HepG2 (cell line): Measurements from ENCODE around the gene SASH1. TPM values are rescaled to one million over a fixed set of nuclear protein-coding genes. Genes with fewer than 3 reads are reported as not detected.

ENCODE experiments used
- EEA1 ChIP-seq: sonication (generic); formaldehyde crosslinking; IDR thresholded peaks from 2 replicates; pipeline ENCODE4 v1.5.1; 2020; ENCODE audit warnings: mild to moderate bottlenecking, missing genetic modification reagents, borderline replicate concordance
- ERF ChIP-seq: IDR thresholded peaks from 2 replicates; pipeline ENCODE4 v1.6.1; 2018; ENCODE audit warnings: missing biosample characterization, missing genetic modification reagents
- GZF1 ChIP-seq: sonication (generic); formaldehyde crosslinking; IDR thresholded peaks from 2 replicates; pipeline ENCODE4 v1.5.1; 2020; ENCODE audit warnings: mild to moderate bottlenecking, missing genetic modification reagents
- HOXD1 ChIP-seq: sonication (generic); formaldehyde crosslinking; IDR thresholded peaks from 2 replicates; pipeline ENCODE4 v1.5.0; 2020; ENCODE audit warnings: missing genetic modification reagents
- KLF6 ChIP-seq: IDR thresholded peaks from 2 replicates; pipeline ENCODE4 v1.8.0; 2016; ENCODE audit warnings: missing biosample characterization, missing genetic modification reagents
- MTF2 ChIP-seq: sonication (generic); formaldehyde crosslinking; IDR thresholded peaks from 2 replicates; pipeline ENCODE4 v1.5.0; 2020; ENCODE audit warnings: missing genetic modification reagents, borderline replicate concordance
- NFYB ChIP-seq: sonication (generic); formaldehyde crosslinking; IDR thresholded peaks from 2 replicates; pipeline ENCODE4 v1.4.0; 2020; ENCODE audit warnings: missing genetic modification reagents
- RBM22 ChIP-seq: fragments of 200-400 bp; formaldehyde crosslinking; optimal IDR thresholded peaks from 2 replicates; pipeline ENCODE3; 2017; ENCODE audit warnings: mild to moderate bottlenecking, low read length, moderate library complexity
- SAP130 ChIP-seq: IDR thresholded peaks from 2 replicates; pipeline ENCODE4 v1.6.1; 2016; ENCODE audit warnings: low read depth
- SNAI1 ChIP-seq: sonication (generic); formaldehyde crosslinking; IDR thresholded peaks from 2 replicates; pipeline ENCODE4 v1.5.0; 2020; ENCODE audit warnings: mild to moderate bottlenecking, missing genetic modification reagents, borderline replicate concordance
- U2AF1 ChIP-seq: fragments of 200-400 bp; formaldehyde crosslinking; optimal IDR thresholded peaks from 2 replicates; pipeline ENCODE3; 2017; ENCODE audit warnings: mild to moderate bottlenecking, low read depth, low read length
- YY1 ChIP-seq: IDR thresholded peaks from 2 replicates; pipeline ENCODE4 v1.6.1; 2011; ENCODE audit warnings: low read length, low read depth, moderate library complexity, mild to moderate bottlenecking; ENCODE audit not compliant: insufficient read depth, insufficient replicate concordance
- ZC3H13 ChIP-seq: sonication (generic); formaldehyde crosslinking; IDR thresholded peaks from 2 replicates; pipeline ENCODE4 v1.8.1; 2023; ENCODE audit warnings: mild to moderate bottlenecking, missing genetic modification reagents, moderate library complexity
- ZNF572 ChIP-seq: sonication (generic); formaldehyde crosslinking; IDR thresholded peaks from 2 replicates; pipeline ENCODE4 v1.5.1; 2020; ENCODE audit warnings: mild to moderate bottlenecking, missing genetic modification reagents
- ZNF709 ChIP-seq: sonication (generic); formaldehyde crosslinking; IDR thresholded peaks from 2 replicates; pipeline ENCODE4 v1.5.0; 2020; ENCODE audit warnings: mild to moderate bottlenecking, missing genetic modification reagents
- ZSCAN30 ChIP-seq: sonication (generic); formaldehyde crosslinking; IDR thresholded peaks from 2 replicates; pipeline ENCODE4 v1.5.0; 2020; ENCODE audit warnings: mild to moderate bottlenecking, missing genetic modification reagents
- polyA plus RNA-seq, 8 experiments: library from polyadenylated mRNA; depleted of rRNA in 3 of 8; stranded (reverse) in 7 of 8; unstranded in 1 of 8; fragments of >200 nt; fragmentation: Illumina TruSeq in 4 of 8; extraction: Trizol in 4 of 8; gene quantifications; 2 replicates each; pipeline versions ENCODE4 v1.2.1 to v1.2.3, GENCODE V29; 2011 to 2016; ENCODE audit warnings: low read depth in 4 of 8, missing spikeins in 1 of 8, mixed read lengths in 1 of 8; ENCODE audit not compliant: insufficient read depth in 1 of 8
- total RNA-seq, 5 experiments: library from RNA; depleted of rRNA; stranded (reverse); fragments of >200 nt; fragmentation: Illumina TruSeq; extraction: Trizol; gene quantifications; 2 replicates each; pipeline ENCODE4 v1.2.3, GENCODE V29; 2016; ENCODE audit warnings: low read depth in 1 of 5
- TF ChIP-seq, protein P1 (sequence below): sonication (generic); formaldehyde crosslinking; IDR thresholded peaks from 2 replicates; pipeline ENCODE4 v1.4.0; 2020; ENCODE audit warnings: missing genetic modification reagents, borderline replicate concordance
- TF ChIP-seq, protein P2 (sequence below): sonication (generic); formaldehyde crosslinking; conservative IDR thresholded peaks from 2 replicates; pipeline ENCODE4 v1.4.0; 2020; ENCODE audit warnings: missing genetic modification reagents
- TF ChIP-seq, protein P3 (sequence below): sonication (generic); formaldehyde crosslinking; IDR thresholded peaks from 2 replicates; pipeline ENCODE4 v1.5.1; 2020; ENCODE audit warnings: mild to moderate bottlenecking, missing genetic modification reagents, borderline replicate concordance
- TF ChIP-seq, protein P4 (sequence below): sonication (generic); formaldehyde crosslinking; IDR thresholded peaks from 2 replicates; pipeline ENCODE4 v1.4.0; 2020; ENCODE audit warnings: missing genetic modification reagents, borderline replicate concordance
- TF ChIP-seq, protein P5 (sequence below): IDR thresholded peaks from 2 replicates; pipeline ENCODE4 v1.6.1; 2016; ENCODE audit warnings: mild to moderate bottlenecking

Gene SASH1
- total and polyA plus RNA-seq, 2 of the 13 experiments (the other 11 are each of a cell fraction or from before 2014, with no cell fraction given), result 7.5 to 8.2 TPM

DNA sequence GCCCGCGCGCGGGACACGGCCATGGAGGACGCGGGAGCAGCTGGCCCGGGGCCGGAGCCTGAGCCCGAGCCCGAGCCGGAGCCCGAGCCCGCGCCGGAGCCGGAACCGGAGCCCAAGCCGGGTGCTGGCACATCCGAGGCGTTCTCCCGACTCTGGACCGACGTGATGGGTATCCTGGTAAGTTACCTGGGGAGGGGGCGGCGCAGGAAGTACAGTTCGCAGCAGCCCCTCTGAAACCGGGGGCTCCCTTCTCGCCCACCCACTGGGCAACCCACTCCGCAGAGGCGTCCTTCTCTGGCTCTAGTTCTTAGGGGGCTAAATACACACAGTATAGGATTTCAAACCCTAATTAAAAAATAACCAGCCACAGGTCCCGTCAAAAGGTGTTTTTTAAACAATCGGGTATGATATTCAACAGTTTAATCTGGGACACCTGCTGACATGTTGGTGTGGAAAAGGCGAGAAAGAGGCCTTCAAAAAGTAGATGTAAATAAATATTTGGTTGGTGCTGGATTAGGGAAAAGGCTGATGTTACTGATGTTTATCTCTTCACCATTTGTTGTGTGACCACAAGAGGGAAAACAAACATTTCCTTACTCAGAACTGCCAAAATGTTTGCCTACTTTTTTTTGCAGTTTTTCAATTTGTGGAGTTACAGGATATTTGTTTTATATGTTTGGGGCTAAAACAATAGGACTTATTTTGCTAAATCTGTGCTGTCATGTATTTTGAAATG lies 577 bp downstream of the SASH1 start (continued):
- TF ChIP-seq RBM22 (no peak), ERF (CRISPR knock-in tag) (no peak), ZSCAN30 (CRISPR knock-in tag) (no peak), KLF6 (no peak; the same call in 1 of the 2 replicates), ZNF572 (CRISPR knock-in tag) (no peak), HOXD1 (CRISPR knock-in tag) (no peak), GZF1 (CRISPR knock-in tag) (no peak), ZNF709 (CRISPR knock-in tag) (0 out of 2 replicates have a peak, but pooled peaks have one; percentile 10), SAP130 (CRISPR knock-in tag) (0 out of 2 replicates have a peak, but pooled peaks have one; percentile 34), EEA1 (CRISPR knock-in tag) (no peak), YY1 (peak; percentile 54), MTF2 (CRISPR knock-in tag) (no peak), ZC3H13 (no peak), SNAI1 (no peak), NFYB (CRISPR knock-in tag) (no peak), U2AF1 (no peak)
- TF ChIP-seq, protein P1, sequence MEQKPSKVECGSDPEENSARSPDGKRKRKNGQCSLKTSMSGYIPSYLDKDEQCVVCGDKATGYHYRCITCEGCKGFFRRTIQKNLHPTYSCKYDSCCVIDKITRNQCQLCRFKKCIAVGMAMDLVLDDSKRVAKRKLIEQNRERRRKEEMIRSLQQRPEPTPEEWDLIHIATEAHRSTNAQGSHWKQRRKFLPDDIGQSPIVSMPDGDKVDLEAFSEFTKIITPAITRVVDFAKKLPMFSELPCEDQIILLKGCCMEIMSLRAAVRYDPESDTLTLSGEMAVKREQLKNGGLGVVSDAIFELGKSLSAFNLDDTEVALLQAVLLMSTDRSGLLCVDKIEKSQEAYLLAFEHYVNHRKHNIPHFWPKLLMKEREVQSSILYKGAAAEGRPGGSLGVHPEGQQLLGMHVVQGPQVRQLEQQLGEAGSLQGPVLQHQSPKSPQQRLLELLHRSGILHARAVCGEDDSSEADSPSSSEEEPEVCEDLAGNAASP, result no peak
- TF ChIP-seq, protein P2, sequence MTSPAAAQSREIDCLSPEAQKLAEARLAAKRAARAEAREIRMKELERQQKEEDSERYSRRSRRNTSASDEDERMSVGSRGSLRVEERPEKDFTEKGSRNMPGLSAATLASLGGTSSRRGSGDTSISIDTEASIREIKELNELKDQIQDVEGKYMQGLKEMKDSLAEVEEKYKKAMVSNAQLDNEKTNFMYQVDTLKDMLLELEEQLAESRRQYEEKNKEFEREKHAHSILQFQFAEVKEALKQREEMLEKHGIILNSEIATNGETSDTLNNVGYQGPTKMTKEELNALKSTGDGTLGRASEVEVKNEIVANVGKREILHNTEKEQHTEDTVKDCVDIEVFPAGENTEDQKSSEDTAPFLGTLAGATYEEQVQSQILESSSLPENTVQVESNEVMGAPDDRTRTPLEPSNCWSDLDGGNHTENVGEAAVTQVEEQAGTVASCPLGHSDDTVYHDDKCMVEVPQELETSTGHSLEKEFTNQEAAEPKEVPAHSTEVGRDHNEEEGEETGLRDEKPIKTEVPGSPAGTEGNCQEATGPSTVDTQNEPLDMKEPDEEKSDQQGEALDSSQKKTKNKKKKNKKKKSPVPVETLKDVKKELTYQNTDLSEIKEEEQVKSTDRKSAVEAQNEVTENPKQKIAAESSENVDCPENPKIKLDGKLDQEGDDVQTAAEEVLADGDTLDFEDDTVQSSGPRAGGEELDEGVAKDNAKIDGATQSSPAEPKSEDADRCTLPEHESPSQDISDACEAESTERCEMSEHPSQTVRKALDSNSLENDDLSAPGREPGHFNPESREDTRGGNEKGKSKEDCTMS (CRISPR knock-in tag), result no peak
- TF ChIP-seq, protein P3, sequence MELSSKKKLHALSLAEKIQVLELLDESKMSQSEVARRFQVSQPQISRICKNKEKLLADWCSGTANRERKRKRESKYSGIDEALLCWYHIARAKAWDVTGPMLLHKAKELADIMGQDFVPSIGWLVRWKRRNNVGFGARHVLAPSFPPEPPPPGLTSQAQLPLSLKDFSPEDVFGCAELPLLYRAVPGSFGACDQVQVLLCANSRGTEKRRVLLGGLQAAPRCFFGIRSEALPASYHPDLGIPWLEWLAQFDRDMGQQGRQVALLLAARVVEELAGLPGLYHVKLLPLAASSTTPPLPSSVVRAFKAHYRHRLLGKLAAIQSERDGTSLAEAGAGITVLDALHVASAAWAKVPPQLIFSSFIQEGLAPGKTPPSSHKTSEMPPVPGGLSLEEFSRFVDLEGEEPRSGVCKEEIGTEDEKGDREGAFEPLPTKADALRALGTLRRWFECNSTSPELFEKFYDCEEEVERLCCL (CRISPR knock-in tag), result no peak
- TF ChIP-seq, protein P4, sequence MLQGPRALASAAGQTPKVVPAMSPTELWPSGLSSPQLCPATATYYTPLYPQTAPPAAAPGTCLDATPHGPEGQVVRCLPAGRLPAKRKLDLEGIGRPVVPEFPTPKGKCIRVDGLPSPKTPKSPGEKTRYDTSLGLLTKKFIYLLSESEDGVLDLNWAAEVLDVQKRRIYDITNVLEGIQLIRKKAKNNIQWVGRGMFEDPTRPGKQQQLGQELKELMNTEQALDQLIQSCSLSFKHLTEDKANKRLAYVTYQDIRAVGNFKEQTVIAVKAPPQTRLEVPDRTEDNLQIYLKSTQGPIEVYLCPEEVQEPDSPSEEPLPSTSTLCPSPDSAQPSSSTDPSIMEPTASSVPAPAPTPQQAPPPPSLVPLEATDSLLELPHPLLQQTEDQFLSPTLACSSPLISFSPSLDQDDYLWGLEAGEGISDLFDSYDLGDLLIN (CRISPR knock-in tag), result no peak
- TF ChIP-seq, protein P5, sequence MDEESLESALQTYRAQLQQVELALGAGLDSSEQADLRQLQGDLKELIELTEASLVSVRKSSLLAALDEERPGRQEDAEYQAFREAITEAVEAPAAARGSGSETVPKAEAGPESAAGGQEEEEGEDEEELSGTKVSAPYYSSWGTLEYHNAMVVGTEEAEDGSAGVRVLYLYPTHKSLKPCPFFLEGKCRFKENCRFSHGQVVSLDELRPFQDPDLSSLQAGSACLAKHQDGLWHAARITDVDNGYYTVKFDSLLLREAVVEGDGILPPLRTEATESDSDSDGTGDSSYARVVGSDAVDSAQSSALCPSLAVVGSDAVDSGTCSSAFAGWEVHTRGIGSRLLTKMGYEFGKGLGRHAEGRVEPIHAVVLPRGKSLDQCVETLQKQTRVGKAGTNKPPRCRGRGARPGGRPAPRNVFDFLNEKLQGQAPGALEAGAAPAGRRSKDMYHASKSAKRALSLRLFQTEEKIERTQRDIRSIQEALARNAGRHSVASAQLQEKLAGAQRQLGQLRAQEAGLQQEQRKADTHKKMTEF (CRISPR knock-in tag), result no peak
